Loucy (cell line): ENCODE results near the gene EFNA5.
"Not testable (repeated sequence)": the region's sequence is repeated elsewhere in the genome, so short reads cannot be mapped to it uniquely, and the experiment has no call there.

ENCODE experiments used
- H2AFZ ChIP-seq: fragments of 200-600 bp; sonication (generic); 2 replicates; pipeline ENCODE4 v1.6.0; 2016; ENCODE audit warnings: antibody characterized with exemption, mild to moderate bottlenecking, low read length, moderate library complexity
- H3F3A ChIP-seq: fragments of 200-600 bp; 2 replicates; pipeline ENCODE4 v1.6.0; 2016; ENCODE audit warnings: antibody characterized with exemption, low read depth, mild to moderate bottlenecking
- H3K27me3 ChIP-seq: fragments of 200-600 bp; sonication (generic); 2 replicates; pipeline ENCODE4 v1.6.1; 2014; ENCODE audit warnings: low read length, mild to moderate bottlenecking; ENCODE audit not compliant: insufficient read depth, poor library complexity, severe bottlenecking
- H3K36me3 ChIP-seq: fragments of 200-600 bp; sonication (generic); 2 replicates; pipeline ENCODE4 v1.6.1; 2016; ENCODE audit warnings: low read length; ENCODE audit not compliant: insufficient read depth
- H3K4me1 ChIP-seq: fragments of 200-600 bp; sonication (generic); 2 replicates; pipeline ENCODE4 v1.5.1; 2014; ENCODE audit warnings: low read length, mild to moderate bottlenecking; ENCODE audit not compliant: insufficient read depth, poor library complexity, severe bottlenecking
- H3K4me2 ChIP-seq: fragments of 200-600 bp; sonication (generic); 2 replicates; pipeline ENCODE4 v1.6.0; 2014; ENCODE audit warnings: antibody characterized with exemption, low read length, low read depth, mild to moderate bottlenecking; ENCODE audit not compliant: poor library complexity, severe bottlenecking
- H3K4me3 ChIP-seq: fragments of 200-600 bp; sonication (generic); 2 replicates; pipeline ENCODE4 v1.5.1; 2014; ENCODE audit warnings: low read length, mild to moderate bottlenecking, mixed read lengths; ENCODE audit not compliant: poor library complexity, severe bottlenecking
- H3K79me2 ChIP-seq: fragments of 200-600 bp; sonication (generic); 2 replicates; pipeline ENCODE4 v1.6.1; 2014; ENCODE audit warnings: low read length; ENCODE audit not compliant: insufficient read depth
- H3K9ac ChIP-seq: fragments of 200-600 bp; sonication (generic); 2 replicates; pipeline ENCODE4 v1.6.0; 2014; ENCODE audit warnings: mild to moderate bottlenecking, low read depth, low read length, moderate library complexity; ENCODE audit not compliant: poor library complexity, severe bottlenecking
- H3K9me2 ChIP-seq: fragments of 200-600 bp; sonication (generic); replicated peaks from 2 replicates; pipeline ENCODE4 v1.6.1; 2016; ENCODE audit warnings: low read depth, low read length, mixed read lengths
- H3K9me3 ChIP-seq: fragments of 200-600 bp; sonication (generic); 2 replicates; pipeline ENCODE4 v1.6.1; 2014; ENCODE audit warnings: mild to moderate bottlenecking, antibody characterized with exemption, low read length, low read depth; ENCODE audit not compliant: insufficient read depth
- H4K20me1 ChIP-seq: fragments of 200-600 bp; sonication (generic); 2 replicates; pipeline ENCODE4 v1.6.0; 2014; ENCODE audit warnings: antibody characterized with exemption, low read length, mild to moderate bottlenecking; ENCODE audit not compliant: insufficient read depth, poor library complexity, severe bottlenecking
- EZH2phosphoT487 ChIP-seq: fragments of 200-600 bp; IDR thresholded peaks from 2 replicates; pipeline ENCODE4 v1.6.1; 2018; ENCODE audit warnings: antibody characterized with exemption, mild to moderate bottlenecking, moderate library complexity, borderline replicate concordance
- TF ChIP-seq, protein P1 (sequence below): fragments of 200-600 bp; sonication (generic); conservative IDR thresholded peaks from 2 replicates; pipeline ENCODE4 v1.5.1; 2014; ENCODE audit warnings: mild to moderate bottlenecking, antibody characterized with exemption, low read length

Gene EFNA5

DNA sequence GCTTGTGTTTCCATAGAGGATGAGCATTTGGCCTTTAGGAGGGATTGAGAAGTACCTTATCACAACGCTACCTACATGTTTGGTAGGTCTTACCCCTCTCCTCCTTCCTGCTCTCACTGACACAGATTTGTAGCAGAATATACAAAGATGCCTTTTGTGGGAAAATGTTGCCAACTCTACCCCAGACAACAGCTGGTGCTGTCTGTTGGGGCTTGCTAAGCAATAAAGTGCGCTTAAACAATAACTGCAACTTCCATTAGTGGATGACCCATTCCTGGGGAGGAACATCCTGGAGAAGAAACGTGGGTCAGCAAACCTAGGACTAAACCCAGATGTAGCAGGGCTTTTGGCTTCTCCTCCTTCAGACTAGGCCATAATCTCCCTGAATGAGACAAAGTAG, 174.3 kb downstream of the EFNA5 start:
- Histone ChIP-seq H3K4me1 (peaks cover 8% of the 10 kb centered on the region), H3K36me3 (no peaks in the 10 kb centered on the region), H3K9me2 (no peaks in the 10 kb centered on the region), H3K4me3 (no peak overlapping the region), H3K9ac (no peak overlapping the region), H3K79me2 (no peaks in the 10 kb centered on the region), H3K9me3 (no peaks in the 10 kb centered on the region), H3F3A (no peaks in the 10 kb centered on the region), H3K4me2 (no peak overlapping the region), H2AFZ (no peak overlapping the region), H4K20me1 (no peaks in the 10 kb centered on the region), H3K27me3 (no peaks in the 10 kb centered on the region)
- TF ChIP-seq, protein P1, sequence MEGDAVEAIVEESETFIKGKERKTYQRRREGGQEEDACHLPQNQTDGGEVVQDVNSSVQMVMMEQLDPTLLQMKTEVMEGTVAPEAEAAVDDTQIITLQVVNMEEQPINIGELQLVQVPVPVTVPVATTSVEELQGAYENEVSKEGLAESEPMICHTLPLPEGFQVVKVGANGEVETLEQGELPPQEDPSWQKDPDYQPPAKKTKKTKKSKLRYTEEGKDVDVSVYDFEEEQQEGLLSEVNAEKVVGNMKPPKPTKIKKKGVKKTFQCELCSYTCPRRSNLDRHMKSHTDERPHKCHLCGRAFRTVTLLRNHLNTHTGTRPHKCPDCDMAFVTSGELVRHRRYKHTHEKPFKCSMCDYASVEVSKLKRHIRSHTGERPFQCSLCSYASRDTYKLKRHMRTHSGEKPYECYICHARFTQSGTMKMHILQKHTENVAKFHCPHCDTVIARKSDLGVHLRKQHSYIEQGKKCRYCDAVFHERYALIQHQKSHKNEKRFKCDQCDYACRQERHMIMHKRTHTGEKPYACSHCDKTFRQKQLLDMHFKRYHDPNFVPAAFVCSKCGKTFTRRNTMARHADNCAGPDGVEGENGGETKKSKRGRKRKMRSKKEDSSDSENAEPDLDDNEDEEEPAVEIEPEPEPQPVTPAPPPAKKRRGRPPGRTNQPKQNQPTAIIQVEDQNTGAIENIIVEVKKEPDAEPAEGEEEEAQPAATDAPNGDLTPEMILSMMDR: no peak
- no peak for TF ChIP-seq EZH2phosphoT487

GRCh38 chr5:107494129-107494528, 176.6 kb downstream of the EFNA5 start:
- not testable (repeated sequence) for H3K4me1 ChIP-seq, H3K9ac ChIP-seq, H3K9me2 ChIP-seq, H3K4me3 ChIP-seq, H3K4me2 ChIP-seq, H4K20me1 ChIP-seq, H3K9me3 ChIP-seq, H3F3A ChIP-seq, H3K79me2 ChIP-seq, H3K36me3 ChIP-seq, H3K27me3 ChIP-seq, H2AFZ ChIP-seq

- no peak for TF ChIP-seq EZH2phosphoT487
- TF ChIP-seq, protein P1: no peak
- Histone ChIP-seq H3K4me2 (no peak overlapping the region), H3K79me2 (no peaks in the 10 kb centered on the region), H2AFZ (no peak overlapping the region), H4K20me1 (no peaks in the 10 kb centered on the region), H3K9me2 (no peaks in the 10 kb centered on the region), H3F3A (no peaks in the 10 kb centered on the region), H3K36me3 (no peaks in the 10 kb centered on the region), H3K4me1 (no peaks in the 10 kb centered on the region), H3K4me3 (no peak overlapping the region), H3K9me3 (no peaks in the 10 kb centered on the region), H3K9ac (no peak overlapping the region), H3K27me3 (no peaks in the 10 kb centered on the region)
Observed at GRCh38 chr5:107487056-107487542, 183.6 kb downstream of the EFNA5 start.

GRCh38 chr5:107486489-107486888, 184.2 kb downstream of the EFNA5 start:
- no peaks in the 10 kb centered on the region for H3K27me3 ChIP-seq
- H3K79me2 ChIP-seq: no peaks in the 10 kb centered on the region
- TF ChIP-seq, protein P1: no peak
- TF ChIP-seq EZH2phosphoT487: no peak
- no peaks in the 10 kb centered on the region for H3K9me3 ChIP-seq
- no peaks in the 10 kb centered on the region for H3K36me3 ChIP-seq
- H3K4me2 ChIP-seq: no peak overlapping the region
- H2AFZ ChIP-seq: no peak overlapping the region
- no peaks in the 10 kb centered on the region for H3K4me1 ChIP-seq
- H4K20me1 ChIP-seq: no peaks in the 10 kb centered on the region
- no peak overlapping the region for H3K4me3 ChIP-seq
- no peaks in the 10 kb centered on the region for H3F3A ChIP-seq
- no peaks in the 10 kb centered on the region for H3K9me2 ChIP-seq
- H3K9ac ChIP-seq: no peak overlapping the region
